DOHH2 (cell line): ENCODE data around the gene TIMM17A.

ENCODE experiments used
- EZH2phosphoT487 ChIP-seq: fragments of 200-600 bp; sonication (generic); IDR thresholded peaks from 2 replicates; pipeline ENCODE4 v1.6.1; 2017; ENCODE audit warnings: borderline replicate concordance, mild to moderate bottlenecking, antibody characterized with exemption, low read length, moderate library complexity, mixed read lengths
- TF ChIP-seq, protein P1 (sequence below): fragments of 200-600 bp; sonication (generic); IDR thresholded peaks from one replicate; pipeline ENCODE4 v1.5.1; 2014; ENCODE audit warnings: antibody characterized with exemption, mild to moderate bottlenecking, low read depth, low read length; ENCODE audit not compliant: poor library complexity, severe bottlenecking

DNA sequence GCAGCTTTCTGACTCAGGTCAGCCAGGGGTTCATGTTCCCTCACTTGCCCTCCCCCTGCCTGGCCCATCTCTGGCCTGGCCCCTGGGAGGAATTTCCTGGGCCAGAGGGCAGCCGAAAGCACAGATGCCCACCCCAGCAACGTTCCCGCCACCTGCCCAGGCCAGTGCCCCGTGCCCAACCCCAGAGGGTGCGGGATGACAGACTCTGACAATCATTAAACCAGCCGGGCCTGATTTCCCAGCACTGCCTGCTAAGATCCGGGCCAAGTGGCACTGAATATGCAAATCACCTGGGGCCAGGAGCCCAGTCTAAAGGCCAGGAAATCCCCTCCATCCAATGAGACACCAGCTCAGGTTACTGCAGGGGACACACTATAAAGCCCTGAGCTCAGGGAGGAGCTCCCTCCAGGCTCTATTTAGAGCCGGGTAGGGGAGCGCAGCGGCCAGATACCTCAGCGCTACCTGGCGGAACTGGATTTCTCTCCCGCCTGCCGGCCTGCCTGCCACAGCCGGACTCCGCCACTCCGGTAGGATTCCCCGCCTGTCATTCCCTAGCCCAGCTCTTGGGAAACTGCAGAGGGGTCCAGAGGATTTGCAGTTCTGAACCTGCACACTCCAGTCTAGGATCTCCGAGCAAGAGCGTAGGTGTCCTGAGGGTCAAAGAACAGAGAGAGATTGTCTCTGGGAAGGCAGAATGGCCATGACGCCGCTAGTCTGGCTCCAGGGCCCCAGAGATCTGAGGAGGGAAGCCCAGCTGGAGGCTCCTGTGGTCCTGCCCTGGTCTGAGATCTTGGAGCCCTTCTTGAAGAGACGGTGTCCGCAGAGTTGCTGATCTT is 55.1 kb downstream of the TIMM17A start, which contains the start of gene ELF3:
- TF ChIP-seq, protein P1, sequence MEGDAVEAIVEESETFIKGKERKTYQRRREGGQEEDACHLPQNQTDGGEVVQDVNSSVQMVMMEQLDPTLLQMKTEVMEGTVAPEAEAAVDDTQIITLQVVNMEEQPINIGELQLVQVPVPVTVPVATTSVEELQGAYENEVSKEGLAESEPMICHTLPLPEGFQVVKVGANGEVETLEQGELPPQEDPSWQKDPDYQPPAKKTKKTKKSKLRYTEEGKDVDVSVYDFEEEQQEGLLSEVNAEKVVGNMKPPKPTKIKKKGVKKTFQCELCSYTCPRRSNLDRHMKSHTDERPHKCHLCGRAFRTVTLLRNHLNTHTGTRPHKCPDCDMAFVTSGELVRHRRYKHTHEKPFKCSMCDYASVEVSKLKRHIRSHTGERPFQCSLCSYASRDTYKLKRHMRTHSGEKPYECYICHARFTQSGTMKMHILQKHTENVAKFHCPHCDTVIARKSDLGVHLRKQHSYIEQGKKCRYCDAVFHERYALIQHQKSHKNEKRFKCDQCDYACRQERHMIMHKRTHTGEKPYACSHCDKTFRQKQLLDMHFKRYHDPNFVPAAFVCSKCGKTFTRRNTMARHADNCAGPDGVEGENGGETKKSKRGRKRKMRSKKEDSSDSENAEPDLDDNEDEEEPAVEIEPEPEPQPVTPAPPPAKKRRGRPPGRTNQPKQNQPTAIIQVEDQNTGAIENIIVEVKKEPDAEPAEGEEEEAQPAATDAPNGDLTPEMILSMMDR, result no peak
- TF ChIP-seq EZH2phosphoT487, result no peak
